Iris pigment epithelial cell (primary cell): ENCODE data around the gene RGS21.
"Not testable (repeated sequence)": the region's sequence is repeated elsewhere in the genome, so short reads cannot be mapped to it uniquely, and the experiment has no call there.

Source experiments
- DNase-seq: peaks from one replicate; pipeline ENCODE4 v3.0.0-alpha.2; 2011; ENCODE audit warnings: low read depth

The RGS21 gene, protein sequence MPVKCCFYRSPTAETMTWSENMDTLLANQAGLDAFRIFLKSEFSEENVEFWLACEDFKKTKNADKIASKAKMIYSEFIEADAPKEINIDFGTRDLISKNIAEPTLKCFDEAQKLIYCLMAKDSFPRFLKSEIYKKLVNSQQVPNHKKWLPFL

DNA sequence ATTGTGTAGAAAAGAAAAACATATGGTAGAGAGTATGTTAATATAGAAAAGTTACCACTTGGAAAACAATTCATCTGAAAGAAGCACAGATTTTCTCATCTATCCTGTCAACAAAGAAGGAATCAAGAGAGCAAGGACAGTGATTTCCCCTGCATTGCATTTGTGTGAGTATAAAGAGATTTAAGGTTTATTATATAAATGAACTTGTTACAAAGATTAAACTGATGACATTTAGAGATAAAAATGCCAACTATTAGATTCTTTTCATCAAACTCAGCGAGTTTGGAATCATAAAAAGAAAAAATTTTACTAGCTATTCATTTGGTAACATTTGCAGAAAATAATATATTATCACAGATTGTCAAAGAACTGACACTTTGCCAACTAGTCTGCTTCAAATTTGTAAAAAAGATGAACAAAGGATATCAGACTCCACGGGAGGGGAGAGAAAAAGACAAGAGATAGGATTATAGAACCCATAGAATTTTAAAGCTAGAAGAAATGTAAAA, at the start of gene RGS21:
Gene RGS21, plus strand, starts transcription at position 51 of the 509 bp plus-strand sequence. CDS start 26,045 bp downstream, outside the sequence.
- no peak for DNase-seq

DNA sequence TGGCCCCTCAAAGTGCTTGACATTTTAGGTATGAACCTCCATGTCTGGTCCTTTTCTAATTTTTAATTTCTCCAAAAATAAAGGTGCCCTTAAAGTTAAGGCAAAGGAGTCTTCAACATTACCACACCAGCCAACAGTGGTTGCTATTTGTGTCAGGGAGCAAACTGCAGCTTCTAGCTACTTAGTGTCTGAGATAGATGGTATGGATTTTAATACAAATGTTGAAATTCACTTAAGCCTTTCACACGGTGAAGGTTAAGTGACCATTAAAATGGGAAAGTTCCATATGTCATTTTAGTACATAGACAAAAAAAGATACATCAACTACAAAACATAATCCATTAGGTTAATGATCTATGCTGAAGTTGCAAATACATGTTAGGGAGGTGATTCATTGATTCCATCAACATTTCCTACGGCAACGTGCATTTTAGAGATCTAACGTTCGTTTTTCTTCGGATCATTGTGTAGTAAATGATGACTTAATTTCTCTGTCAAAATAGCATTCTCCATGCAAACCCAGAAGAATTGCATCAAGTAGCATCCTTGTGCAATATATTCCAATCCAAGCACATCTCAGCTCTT, 48.2 kb upstream of the RGS21 start:
- no peak for DNase-seq

DNA sequence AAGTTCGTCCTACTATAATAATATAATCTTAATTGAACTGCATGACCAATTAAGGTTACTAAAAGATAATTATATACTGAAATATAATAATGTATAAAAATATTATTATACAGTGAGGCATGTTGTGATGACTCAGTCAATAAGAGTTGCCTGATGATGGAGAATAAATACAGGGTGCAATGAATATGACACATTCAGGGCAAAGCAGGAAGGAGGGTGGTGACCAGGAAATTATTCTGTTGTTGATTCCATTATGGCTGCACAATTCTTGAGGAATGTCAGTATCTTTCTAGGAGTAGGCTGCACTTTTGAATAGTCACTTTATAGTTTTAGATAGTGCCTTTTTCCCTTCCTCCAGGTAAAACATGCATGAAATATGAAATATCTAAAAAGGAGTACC, 46.4 kb upstream of the RGS21 start:
- peak; percentile 23 for DNase-seq

DNA sequence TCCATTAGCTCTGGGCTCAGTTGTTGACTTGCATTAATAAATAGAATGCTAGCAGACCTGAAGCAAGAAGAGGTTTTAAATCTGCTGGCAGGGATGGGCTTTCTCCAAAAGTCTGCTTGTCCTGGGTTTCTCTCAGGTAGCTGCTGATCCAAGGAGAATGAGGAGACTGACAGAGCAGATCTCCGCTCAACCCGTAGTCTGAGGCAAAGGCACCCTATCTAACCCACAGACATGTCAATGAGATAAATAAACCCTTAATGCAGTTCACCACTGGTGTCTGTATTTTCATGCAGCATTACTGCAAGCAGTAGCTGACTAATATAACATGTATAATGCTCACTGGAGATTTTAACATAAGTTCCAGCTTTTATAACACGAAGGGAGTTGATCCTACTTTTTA, 44.1 kb upstream of the RGS21 start:
- no peak for DNase-seq

DNA sequence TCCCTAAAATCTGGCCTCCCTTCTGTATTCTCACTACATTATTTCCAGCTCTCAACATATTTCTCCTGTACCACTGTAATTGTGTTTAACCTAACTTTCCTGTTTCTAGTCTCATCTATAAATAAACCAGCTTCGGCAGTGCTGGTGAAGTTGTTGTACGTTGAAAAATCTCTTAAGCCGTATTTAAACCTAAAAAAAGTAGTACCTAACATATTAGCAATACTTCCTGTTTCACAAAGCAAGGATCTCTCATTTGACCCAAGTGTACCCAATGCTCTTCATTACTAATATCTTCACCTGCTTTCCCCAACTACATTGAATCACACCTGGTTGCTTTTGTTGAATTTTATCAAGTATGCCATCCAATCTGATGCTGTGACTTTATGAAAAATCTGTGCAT, 42.2 kb upstream of the RGS21 start:
- DNase-seq: no peak

DNA sequence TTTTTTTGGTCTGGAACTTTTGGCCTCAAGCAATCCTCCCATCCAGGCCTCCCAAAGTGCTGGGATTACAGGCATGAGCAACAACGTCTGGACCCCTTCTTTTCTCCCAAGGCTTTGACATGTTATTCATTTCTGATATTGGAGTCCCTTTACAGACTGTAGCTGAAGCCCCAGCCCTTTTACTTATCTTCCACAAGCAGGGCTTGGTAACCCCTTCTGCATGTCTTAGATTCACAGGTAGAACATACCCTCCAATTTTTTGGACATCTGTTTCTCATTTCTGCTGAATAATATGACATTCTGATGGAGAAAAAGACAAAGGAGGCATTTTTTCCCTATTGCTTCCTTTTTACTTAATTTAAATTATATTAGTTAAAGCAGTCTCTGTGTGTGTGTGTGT, 39.2 kb upstream of the RGS21 start:
- no peak for DNase-seq

DNA sequence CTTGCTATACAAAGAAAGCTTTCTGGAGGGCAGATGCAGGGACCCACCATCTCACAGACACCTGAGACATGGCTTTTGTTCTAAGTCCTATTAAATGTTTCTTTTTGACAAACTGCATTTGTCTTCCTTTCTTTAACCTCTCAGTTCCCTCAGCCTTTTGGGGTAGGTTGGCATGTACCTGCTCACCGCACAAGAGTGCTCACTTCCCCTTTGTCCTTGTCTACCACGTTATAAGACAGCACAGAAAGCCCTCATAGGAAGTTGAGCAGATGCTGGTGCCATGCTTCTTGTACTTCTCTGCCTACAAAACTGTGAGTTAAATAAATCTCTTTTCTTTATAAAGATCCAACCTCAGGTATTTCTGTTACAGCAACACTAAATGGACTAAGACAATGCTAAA, 31.9 kb upstream of the RGS21 start:
- DNase-seq: no peak

DNA sequence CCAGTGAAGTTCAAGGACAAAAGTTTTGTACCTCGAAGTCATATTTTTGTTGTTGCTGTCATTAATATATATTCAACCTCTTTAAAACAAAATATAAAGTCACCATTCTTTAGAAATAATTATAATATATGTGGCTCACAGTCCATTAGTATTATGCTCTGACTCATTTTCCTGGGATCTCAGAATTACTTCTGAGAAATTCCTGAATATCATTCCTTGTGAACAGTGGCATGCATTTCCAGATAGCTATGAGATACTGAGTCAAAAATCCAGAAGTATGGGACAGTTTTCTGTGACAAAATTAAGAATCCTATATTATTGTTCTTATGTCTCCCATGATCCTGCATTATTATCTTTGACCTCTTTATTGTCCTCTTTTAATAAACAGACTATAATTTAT, 13.8 kb upstream of the RGS21 start:
- peak; percentile 5 for DNase-seq

DNA sequence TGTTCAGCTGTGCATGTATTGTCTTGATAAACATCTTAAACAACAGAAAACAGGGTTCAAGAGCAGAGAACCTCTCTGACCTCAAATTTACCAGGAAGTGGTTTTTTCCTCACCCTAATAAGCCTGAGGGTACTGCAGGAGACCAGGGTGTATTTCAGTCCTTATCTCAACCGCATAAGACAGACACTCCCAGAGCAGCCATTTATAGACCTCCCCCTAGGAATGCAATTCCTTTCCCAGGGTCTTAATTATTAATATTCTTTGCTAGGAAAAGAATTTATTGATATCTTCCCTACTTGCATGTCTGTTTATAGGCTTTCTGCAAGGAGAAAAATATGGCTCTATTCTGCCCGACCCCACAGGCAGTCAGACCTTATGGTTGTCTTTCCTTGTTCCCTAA, 8.5 kb upstream of the RGS21 start:
- not testable (repeated sequence) for DNase-seq

DNA sequence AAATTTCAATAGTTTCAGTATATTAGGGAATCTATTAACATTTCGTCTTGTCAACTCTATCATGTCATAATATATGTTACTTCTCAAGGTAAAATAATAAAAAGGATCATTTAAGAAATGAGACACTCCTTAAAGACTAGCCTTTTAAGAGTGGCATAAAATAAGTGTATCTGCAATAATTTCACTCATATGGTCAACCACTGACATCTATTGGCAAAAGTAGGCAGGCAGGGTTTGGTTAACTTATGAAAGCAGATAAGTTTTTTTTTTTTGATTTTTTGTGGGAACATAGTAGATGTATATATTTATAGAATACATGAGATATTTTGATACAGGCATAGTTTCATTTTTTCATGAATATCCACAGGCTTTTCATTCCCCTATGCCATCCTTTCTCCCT, 5.5 kb upstream of the RGS21 start:
- DNase-seq: peak; percentile 63

DNA sequence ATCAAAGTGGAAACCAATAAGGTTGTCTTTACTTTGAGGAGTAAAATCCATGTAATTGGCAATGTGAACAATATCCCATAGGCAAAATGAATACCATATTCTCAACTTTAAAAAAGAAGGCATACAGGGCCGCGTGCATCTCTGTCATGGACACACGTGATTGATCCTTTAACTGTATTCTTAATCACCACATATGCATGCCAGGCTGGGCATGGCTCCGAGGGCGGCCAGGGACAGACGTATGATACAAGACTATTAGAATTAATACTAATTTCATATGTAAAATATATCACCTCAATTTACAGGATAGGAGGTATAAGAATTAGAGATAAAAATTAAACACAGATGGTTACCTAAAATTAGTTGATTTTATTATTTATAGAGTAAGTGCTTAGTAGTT, 11.2 kb downstream of the RGS21 start:
- DNase-seq: no peak

DNA sequence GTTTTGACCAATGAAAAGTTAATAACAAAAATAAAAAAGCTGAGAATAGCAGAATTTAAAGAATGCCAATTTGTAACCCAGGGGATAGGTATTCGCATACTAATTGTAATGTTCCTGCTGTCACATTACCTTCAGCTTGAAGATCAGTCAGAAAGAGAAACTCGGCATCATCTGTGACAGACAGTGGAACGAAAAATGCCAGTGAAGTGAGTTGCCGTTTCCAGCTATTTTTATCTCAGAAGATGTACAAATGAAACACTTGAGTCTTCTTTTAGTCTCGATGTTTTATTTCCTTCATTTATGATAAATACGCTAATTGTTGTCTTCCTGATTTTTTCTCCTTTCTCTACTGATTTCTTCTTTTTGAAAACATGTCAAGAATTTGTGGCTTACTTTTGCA, 26.1 kb downstream of the RGS21 start:
- DNase-seq: no peak

DNA sequence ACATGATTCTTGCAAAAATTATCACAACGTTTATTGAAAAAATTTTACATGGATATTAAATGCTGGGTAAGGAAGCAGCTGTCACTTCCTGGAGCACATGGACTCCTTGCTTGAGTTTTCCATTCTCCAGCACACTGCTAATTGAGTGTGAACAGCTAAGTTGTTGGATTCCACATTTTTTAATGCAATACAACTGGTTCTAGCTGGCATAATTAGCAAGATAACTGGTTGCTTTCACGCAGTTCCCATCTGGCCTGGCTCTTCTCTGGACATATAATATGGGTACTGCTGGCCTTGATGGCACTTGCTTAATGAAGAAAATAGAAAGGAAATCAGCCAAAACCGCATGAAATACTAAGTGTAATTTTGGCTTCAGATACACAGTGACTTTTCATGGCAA, 26.6 kb downstream of the RGS21 start:
- DNase-seq: no peak

DNA sequence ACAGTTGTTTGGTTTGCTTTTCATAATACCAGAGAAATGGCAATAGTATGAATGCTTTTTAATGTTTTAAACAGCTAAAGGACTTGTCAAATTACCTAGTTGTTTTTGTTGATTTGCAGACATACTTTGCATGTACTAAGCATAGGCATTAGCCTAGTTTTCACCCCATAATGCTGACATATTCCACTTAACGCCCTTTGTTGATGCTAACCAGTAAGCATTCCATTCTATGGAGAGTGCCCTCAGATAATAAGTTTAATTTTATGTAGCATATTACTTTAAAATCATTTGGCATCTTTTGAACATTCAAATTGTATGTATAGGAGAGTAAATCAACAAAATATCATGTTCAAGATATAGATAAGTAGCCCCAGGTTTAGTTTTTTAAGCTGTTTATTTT, 32.5 kb downstream of the RGS21 start:
- DNase-seq: no peak

DNA sequence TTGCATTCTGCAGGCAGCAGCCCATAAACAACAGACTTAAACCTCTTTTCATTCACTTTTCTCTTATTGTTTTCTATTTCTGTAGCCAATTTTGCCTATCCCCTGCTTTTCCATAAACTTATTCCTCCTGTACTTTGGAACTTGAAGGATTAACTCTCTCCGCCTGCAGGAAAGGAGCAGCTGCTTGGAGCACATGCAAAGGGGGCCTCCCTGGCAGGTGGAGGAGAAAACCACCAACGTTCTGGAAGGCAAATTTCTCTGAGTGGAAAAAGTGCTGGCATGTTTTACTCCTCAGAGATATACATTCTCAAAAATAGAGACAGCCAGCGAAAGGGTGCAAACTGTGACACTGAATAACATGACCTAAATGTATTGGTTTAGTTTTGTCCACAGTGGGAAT, 33.6 kb downstream of the RGS21 start:
- DNase-seq: no peak

DNA sequence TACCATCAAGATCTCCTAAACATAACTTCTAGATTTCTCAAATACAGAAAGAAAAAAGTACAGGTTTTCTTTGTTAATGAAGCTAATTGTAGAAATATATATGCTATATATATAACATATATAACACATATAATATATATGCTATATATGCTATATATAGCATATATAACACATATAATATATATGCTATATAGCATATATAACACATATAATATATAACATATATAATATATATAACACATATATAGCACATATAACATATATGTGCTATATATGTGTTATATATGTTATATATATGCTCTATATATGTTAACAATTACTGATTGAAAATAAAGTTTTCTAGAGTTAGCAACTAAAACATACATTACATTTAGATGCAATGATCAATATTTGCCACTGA, 34.8 kb downstream of the RGS21 start:
- DNase-seq: no peak

DNA sequence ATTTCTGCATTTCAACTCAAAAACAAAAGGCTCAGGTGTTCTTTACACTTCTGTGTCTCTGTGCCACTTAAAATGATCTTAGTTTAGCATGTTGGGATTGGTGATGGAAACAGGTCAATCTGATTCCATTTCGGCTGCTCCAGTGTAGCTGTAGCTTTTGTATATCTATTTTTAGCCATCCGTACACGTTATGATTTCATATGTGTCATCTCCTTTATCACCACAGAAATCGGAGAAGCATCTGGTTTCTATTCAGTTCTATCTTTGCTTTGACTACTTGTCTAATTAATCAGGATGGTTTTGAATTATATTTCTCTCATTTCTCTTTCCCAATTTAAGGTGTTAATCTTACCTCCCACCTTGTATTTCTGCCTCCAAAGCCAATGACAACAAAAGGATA, 41.1 kb downstream of the RGS21 start:
- DNase-seq: no peak

DNA sequence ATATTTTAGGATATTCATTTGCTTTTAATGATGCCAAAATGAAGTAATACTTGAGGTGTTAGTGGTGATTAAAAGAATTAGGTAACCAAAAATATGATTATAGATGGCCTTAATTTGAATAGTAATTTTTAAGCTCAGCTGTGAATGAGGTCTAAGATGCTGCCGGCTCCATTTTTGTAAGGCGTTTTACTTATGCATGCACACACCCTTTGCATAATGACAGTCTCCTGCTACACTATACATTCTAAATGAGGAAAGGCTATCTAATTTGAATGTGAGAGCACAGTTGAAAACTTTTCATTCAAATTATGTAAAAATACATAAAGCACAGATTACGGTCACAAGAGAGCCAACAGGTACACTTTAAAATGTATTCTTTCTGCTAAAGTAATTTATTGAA, 41.6 kb downstream of the RGS21 start:
- no peak for DNase-seq

DNA sequence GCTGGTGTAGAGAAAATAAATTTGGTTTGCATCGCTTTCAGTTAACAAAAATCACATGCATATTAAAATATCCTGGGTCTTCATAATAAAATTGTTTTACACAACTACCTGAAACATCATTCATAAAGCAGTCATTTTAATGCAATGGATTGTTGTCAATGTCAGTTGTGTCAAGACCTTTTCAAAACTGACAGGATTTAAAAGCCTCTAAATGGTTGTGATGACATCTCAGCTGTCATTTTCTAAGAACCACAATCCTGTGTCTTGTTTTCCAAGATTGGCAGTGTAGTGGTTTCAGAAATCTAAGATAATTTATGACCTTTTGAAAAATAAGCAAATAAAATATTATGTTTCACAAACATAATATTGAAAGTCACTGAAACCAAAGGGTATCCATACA, 42.0 kb downstream of the RGS21 start:
- no peak for DNase-seq

DNA sequence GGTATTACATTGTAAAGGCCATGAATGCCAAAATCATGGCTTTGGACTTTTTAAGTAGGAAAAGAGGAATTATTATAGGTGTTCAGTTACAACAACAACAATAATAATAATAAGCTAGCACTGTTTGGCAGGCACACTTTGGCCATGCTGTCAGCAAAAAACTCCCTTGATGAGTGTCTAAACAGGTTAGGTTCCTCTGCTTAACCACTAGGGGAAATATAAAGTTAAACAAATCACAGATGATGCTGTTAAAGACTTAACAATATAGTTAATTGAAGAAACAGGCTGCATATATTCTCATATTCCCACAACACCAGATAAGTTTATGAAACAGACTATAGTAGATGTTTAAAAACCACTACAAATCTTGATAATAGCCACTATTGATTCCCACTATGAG, 46.4 kb downstream of the RGS21 start:
- DNase-seq: no peak

DNA sequence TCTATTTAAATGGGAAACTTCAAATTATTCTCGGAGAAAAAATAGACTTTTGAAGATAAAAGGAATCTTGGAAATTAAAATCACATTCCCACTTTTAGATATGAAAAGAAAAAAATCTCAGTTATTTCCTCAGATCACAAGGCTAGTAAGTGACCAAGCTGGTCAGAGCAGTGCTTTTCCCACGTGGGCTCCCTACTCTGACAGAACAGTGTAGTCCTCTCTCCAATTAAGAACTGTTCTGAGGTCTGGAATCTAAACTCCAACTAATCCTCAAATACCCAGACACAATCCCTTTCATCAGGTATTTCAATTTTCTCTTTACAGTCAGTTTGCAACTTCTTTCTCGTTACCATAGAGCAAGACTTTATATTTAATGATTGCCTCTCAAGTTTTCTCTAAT, 50.6 kb downstream of the RGS21 start:
- DNase-seq: no peak

DNA sequence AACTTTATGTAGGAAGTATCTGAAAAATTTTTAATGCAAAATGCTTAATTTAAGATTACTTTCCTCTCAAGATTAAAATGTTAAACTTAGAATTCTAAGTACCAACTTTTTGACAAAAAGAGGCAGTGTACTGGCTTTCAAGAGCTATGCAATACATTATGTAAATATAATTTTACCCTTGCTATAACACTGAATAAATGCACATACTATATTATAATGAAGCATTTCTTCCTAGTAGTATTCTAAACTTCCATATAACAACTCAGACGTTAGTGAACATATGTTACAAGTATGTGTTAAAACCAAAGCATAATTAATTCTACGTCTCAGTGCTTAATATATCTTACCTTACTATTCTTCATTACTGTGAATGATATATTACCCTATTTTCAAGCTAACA, 58.5 kb downstream of the RGS21 start:
- no peak for DNase-seq

DNA sequence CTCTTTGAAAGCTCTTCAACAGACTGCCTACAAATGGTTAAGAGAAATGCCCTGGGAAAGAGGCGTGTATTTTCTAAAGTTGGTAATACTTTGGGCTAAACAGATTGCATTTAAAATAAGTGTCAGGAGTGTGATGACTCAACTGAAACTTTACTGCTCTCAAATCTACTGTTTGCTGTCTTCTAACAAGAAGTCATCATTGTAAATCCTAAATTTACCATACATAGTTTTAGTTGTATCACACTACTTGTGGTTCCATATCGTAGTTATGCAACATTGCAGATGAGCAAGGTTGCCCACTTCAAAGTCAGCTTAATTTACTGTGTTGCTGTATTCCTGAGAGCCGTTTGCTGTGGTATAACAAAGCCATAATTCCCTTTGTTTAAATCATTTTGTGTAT, 59.6 kb downstream of the RGS21 start:
- DNase-seq: no peak

DNA sequence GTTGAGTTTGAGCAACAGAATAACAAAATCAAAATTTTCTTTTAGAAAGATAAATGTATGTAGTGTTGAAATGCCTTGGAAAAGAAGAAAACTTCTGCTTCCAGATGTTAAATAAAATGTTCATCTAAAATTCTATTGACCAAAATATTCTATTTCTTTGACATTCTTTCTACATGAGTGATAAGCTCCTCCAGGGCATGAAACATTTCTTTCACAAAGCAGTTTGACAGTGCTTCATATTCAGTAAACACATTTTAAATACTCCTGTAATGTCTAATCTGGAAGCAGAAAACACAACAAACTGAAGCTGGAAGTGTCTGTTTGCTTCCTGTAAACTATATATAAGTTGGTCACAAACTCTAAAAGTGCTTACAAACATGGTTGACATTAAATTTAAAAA, 61.5 kb downstream of the RGS21 start:
- peak; percentile 10 for DNase-seq
